DOHH2 (cell line): ENCODE results near the gene OPRD1.

Source experiments
- H3F3A ChIP-seq: fragments of 200-600 bp; sonication (generic), shearing (Covaris generic); 2 replicates; pipeline ENCODE4 v1.6.0; 2016; ENCODE audit warnings: antibody characterized with exemption, mild to moderate bottlenecking; ENCODE audit not compliant: control insufficient read depth, insufficient read depth
- H3K27ac ChIP-seq: fragments of 200-600 bp; sonication (generic); 2 replicates; pipeline ENCODE4 v1.5.1; 2014; ENCODE audit warnings: low read depth, mild to moderate bottlenecking, low read length, moderate library complexity
- H3K27me3 ChIP-seq: fragments of 200-600 bp; sonication (generic); 2 replicates; pipeline ENCODE4 v1.6.1; 2014; ENCODE audit warnings: mild to moderate bottlenecking, low read length, mixed read lengths; ENCODE audit not compliant: control insufficient read depth
- H3K36me3 ChIP-seq: fragments of 200-600 bp; sonication (generic); 2 replicates; pipeline ENCODE4 v1.6.1; 2014; ENCODE audit warnings: mild to moderate bottlenecking, low read length, moderate library complexity, mixed read lengths; ENCODE audit not compliant: control insufficient read depth
- H3K4me1 ChIP-seq: fragments of 200-600 bp; sonication (generic); 2 replicates; pipeline ENCODE4 v1.6.1; 2014; ENCODE audit warnings: mild to moderate bottlenecking, low read length, mixed read lengths; ENCODE audit not compliant: control insufficient read depth
- H3K4me2 ChIP-seq: fragments of 200-600 bp; sonication (generic); 2 replicates; pipeline ENCODE4 v1.6.0; 2014; ENCODE audit warnings: mild to moderate bottlenecking, low read length, moderate library complexity
- H3K4me3 ChIP-seq: fragments of 200-600 bp; sonication (generic); 2 replicates; pipeline ENCODE4 v1.5.1; 2014; ENCODE audit warnings: mild to moderate bottlenecking, low read length, mixed read lengths
- H3K79me2 ChIP-seq: fragments of 200-600 bp; sonication (generic); 2 replicates; pipeline ENCODE4 v1.6.1; 2014; ENCODE audit warnings: mild to moderate bottlenecking, low read length, mixed read lengths; ENCODE audit not compliant: control insufficient read depth
- H3K9me2 ChIP-seq: fragments of 200-600 bp; sonication (generic); replicated peaks from 2 replicates; pipeline ENCODE4 v1.6.1; 2014; ENCODE audit warnings: mild to moderate bottlenecking, low read length, mixed read lengths; ENCODE audit not compliant: control insufficient read depth
- H3K9me3 ChIP-seq: fragments of 200-600 bp; sonication (generic); 2 replicates; pipeline ENCODE4 v1.6.1; 2014; ENCODE audit warnings: antibody characterized with exemption, low read length, mixed read lengths; ENCODE audit not compliant: control insufficient read depth, insufficient read depth
- H4K20me1 ChIP-seq: fragments of 200-600 bp; sonication (generic); 2 replicates; pipeline ENCODE4 v1.6.0; 2014; ENCODE audit warnings: low read depth, mild to moderate bottlenecking, antibody characterized with exemption, low read length, moderate library complexity; ENCODE audit not compliant: control insufficient read depth, insufficient read depth
- EZH2phosphoT487 ChIP-seq: fragments of 200-600 bp; sonication (generic); IDR thresholded peaks from 2 replicates; pipeline ENCODE4 v1.6.1; 2017; ENCODE audit warnings: borderline replicate concordance, mild to moderate bottlenecking, antibody characterized with exemption, low read length, moderate library complexity, mixed read lengths
- TF ChIP-seq, protein P1 (sequence below): fragments of 200-600 bp; sonication (generic); IDR thresholded peaks from one replicate; pipeline ENCODE4 v1.5.1; 2014; ENCODE audit warnings: antibody characterized with exemption, mild to moderate bottlenecking, low read depth, low read length; ENCODE audit not compliant: poor library complexity, severe bottlenecking

The OPRD1 gene

DNA sequence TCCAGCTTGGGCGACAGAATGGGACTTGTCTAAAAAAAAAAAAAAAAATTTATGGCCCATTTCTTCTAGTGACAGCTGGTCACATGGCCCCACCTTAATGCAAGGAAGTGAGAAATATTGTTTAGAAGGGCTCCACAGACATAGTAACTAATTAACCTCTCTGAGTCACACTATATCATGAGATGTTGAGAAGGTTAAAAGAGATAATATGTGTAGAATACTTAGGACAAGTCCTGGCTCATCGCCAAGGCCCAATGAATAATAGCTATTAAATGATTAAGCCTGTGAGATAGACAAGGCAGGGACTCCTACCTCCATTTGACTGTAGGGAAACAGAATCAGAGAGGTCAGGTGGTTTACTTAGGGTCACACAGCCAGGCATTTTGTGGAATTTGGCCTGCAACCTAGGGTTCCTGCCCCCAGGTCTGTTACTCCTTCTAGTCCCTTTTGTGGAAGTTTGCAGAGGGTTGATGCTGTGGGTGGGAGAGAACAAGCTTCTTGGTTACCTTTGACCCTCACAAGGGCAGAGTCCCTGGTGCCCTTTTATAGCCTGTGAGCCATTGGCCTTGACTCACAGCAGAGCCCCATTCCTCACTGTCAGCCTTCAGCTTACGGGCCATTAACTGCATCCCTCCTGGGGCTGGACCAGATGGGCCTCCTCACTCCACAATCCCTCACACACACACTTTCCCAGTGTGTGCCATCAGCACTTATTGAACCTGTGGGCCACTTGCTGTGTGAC is 48.5 kb downstream of the OPRD1 start:
- Histone ChIP-seq H4K20me1 (no peaks in the 10 kb centered on the region), H3K79me2 (no peaks in the 10 kb centered on the region), H3K4me3 (no peak overlapping the region), H3K9me3 (no peaks in the 10 kb centered on the region), H3K27me3 (no peaks in the 10 kb centered on the region; the same call in 1 of the 2 replicates), H3K4me2 (no peak overlapping the region), H3K4me1 (no peaks in the 10 kb centered on the region), H3K9me2 (no peaks in the 10 kb centered on the region), H3K36me3 (no peaks in the 10 kb centered on the region), H3K27ac (no peak overlapping the region), H3F3A (no peaks in the 10 kb centered on the region)
- no peak for TF ChIP-seq EZH2phosphoT487
- TF ChIP-seq, protein P1, sequence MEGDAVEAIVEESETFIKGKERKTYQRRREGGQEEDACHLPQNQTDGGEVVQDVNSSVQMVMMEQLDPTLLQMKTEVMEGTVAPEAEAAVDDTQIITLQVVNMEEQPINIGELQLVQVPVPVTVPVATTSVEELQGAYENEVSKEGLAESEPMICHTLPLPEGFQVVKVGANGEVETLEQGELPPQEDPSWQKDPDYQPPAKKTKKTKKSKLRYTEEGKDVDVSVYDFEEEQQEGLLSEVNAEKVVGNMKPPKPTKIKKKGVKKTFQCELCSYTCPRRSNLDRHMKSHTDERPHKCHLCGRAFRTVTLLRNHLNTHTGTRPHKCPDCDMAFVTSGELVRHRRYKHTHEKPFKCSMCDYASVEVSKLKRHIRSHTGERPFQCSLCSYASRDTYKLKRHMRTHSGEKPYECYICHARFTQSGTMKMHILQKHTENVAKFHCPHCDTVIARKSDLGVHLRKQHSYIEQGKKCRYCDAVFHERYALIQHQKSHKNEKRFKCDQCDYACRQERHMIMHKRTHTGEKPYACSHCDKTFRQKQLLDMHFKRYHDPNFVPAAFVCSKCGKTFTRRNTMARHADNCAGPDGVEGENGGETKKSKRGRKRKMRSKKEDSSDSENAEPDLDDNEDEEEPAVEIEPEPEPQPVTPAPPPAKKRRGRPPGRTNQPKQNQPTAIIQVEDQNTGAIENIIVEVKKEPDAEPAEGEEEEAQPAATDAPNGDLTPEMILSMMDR, result no peak

DNA sequence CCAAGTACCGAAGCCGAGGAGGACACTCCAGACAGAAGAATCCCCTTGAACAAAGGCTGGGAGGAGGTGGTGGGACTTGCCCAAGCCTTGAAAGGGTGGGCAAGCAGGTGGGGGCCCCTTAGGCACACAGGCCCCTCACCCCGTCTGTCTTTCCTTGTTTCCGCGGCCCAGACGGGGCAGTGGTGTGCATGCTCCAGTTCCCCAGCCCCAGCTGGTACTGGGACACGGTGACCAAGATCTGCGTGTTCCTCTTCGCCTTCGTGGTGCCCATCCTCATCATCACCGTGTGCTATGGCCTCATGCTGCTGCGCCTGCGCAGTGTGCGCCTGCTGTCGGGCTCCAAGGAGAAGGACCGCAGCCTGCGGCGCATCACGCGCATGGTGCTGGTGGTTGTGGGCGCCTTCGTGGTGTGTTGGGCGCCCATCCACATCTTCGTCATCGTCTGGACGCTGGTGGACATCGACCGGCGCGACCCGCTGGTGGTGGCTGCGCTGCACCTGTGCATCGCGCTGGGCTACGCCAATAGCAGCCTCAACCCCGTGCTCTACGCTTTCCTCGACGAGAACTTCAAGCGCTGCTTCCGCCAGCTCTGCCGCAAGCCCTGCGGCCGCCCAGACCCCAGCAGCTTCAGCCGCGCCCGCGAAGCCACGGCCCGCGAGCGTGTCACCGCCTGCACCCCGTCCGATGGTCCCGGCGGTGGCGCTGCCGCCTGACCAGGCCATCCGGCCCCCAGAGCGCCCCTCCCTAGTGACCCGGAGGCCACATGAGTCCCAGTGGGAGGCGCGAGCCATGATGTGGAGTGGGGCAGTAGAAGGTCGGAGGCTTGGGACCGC is 50.8 kb downstream of the OPRD1 start:
- H3K79me2 ChIP-seq, result no peaks in the 10 kb centered on the region
- H3K27me3 ChIP-seq, result peaks cover under 1% of the 10 kb centered on the region; the same call in 1 of the 2 replicates
- H3K9me3 ChIP-seq, result no peaks in the 10 kb centered on the region
- H3K27ac ChIP-seq, result no peak overlapping the region
- no peak overlapping the region for H3K4me2 ChIP-seq
- H4K20me1 ChIP-seq, result no peaks in the 10 kb centered on the region
- no peaks in the 10 kb centered on the region for H3K4me1 ChIP-seq
- H3F3A ChIP-seq, result no peaks in the 10 kb centered on the region
- H3K9me2 ChIP-seq, result no peaks in the 10 kb centered on the region
- TF ChIP-seq, protein P1, result no peak
- TF ChIP-seq EZH2phosphoT487, result no peak
- H3K4me3 ChIP-seq, result no peak overlapping the region
- no peaks in the 10 kb centered on the region for H3K36me3 ChIP-seq

DNA sequence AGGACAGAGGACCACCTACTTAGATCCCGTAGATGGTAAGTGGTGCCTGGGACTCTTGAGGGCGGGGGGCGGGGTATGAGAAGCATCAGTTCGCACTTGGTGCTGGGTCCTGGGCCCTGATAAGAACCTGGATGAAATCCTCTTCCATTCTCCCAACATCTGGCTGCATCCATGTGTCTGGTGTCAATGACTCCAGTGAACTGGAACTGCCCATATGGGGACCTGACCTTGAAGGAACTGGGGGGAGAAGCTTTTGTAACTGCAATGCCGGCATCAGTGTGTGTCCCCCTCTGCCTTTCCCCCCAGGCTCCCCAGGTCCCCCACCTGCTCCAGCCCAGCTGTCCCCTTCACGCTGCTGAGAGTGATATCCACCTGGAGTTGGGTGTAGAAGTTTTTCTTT is 52.7 kb downstream of the OPRD1 start:
- Histone ChIP-seq H3K9me2 (no peaks in the 10 kb centered on the region), H3K27me3 (peaks cover 2% of the 10 kb centered on the region; the same call in 1 of the 2 replicates), H3K4me2 (no peak overlapping the region), H3F3A (no peaks in the 10 kb centered on the region), H4K20me1 (no peaks in the 10 kb centered on the region), H3K27ac (no peak overlapping the region), H3K9me3 (no peaks in the 10 kb centered on the region), H3K4me1 (no peaks in the 10 kb centered on the region), H3K36me3 (no peaks in the 10 kb centered on the region), H3K4me3 (no peak overlapping the region), H3K79me2 (no peaks in the 10 kb centered on the region)
- TF ChIP-seq EZH2phosphoT487, result no peak
- TF ChIP-seq, protein P1, result no peak
